CD8-positive, alpha-beta memory T cell (primary cell): ENCODE results near the gene SYT2. TPM values are rescaled to one million over a fixed set of nuclear protein-coding genes. Genes with fewer than 3 reads are reported as not detected.

Experiments
- CTCF ChIA-PET: fragments of 350-600 bp; sonication (Branson Sonifier 250); formaldehyde crosslinking; loops from one replicate; lab custom pipeline; 2021; ENCODE audit warnings: antibody characterized with exemption; lab: Charles Lee
- POLR2A ChIA-PET: fragments of 350-600 bp; sonication (Branson Sonifier 250); formaldehyde crosslinking; loops from one replicate; lab custom pipeline; 2021; ENCODE audit warnings: antibody characterized with exemption; lab: Charles Lee
- DNase-seq, 5 donors: peaks; one replicate each; pipeline versions ENCODE4 v3.0.0 to v3.0.0-alpha.2; 2020 to 2022; ENCODE audit warnings: mixed read lengths in 1 of 5
- H3K27ac ChIP-seq: one replicate; pipeline ENCODE4 v1.7.0; 2013; ENCODE audit warnings: low read depth, mild to moderate bottlenecking, low read length, moderate library complexity
- H3K27me3 ChIP-seq: 2 replicates; pipeline ENCODE4 v1.7.0; 2013; ENCODE audit warnings: low read length, mild to moderate bottlenecking; ENCODE audit not compliant: insufficient read depth, poor library complexity, severe bottlenecking
- H3K36me3 ChIP-seq: 2 replicates; pipeline ENCODE4 v1.7.0; 2013; ENCODE audit warnings: mild to moderate bottlenecking, low read length, moderate library complexity; ENCODE audit not compliant: insufficient read depth
- H3K4me1 ChIP-seq: 2 replicates; pipeline ENCODE4 v1.7.0; 2013; ENCODE audit warnings: mild to moderate bottlenecking, low read length, moderate library complexity; ENCODE audit not compliant: insufficient read depth
- H3K4me3 ChIP-seq: 2 replicates; pipeline ENCODE4 v1.7.0; 2013; ENCODE audit warnings: mild to moderate bottlenecking, low read length
- H3K9me3 ChIP-seq: 2 replicates; pipeline ENCODE4 v1.7.0; 2013; ENCODE audit warnings: mild to moderate bottlenecking, low read length
- H3K27ac Mint-ChIP-seq, 8 donors: one replicate each; pipeline ENCODE4 v1.8.0; 2020 to 2021; ENCODE audit warnings: mixed read lengths in 8 of 8, mild to moderate bottlenecking in 6 of 8, inconsistent platforms in 3 of 8, moderate library complexity in 3 of 8
- H3K27me3 Mint-ChIP-seq, 2 donors: one replicate each; pipeline ENCODE4 v1.8.0; 2020 to 2021; ENCODE audit warnings: mixed read lengths in 2 of 2, mild to moderate bottlenecking in 1 of 2, moderate library complexity in 1 of 2
- H3K36me3 Mint-ChIP-seq, 3 donors: one replicate each; pipeline ENCODE4 v1.8.0; 2020 to 2021; ENCODE audit warnings: mixed read lengths in 3 of 3, inconsistent platforms in 1 of 3, mild to moderate bottlenecking in 1 of 3
- H3K4me1 Mint-ChIP-seq, 3 donors: one replicate each; pipeline ENCODE4 v1.8.0; 2020 to 2021; ENCODE audit warnings: mixed read lengths in 3 of 3, inconsistent platforms in 1 of 3, mild to moderate bottlenecking in 1 of 3
- H3K4me3 Mint-ChIP-seq, 7 donors: one replicate each; pipeline ENCODE4 v1.8.0; 2020 to 2021; ENCODE audit warnings: mixed read lengths in 7 of 7, mild to moderate bottlenecking in 6 of 7, moderate library complexity in 4 of 7, inconsistent platforms in 2 of 7
- H3K9me3 Mint-ChIP-seq, 5 donors: one replicate each; pipeline ENCODE4 v1.8.0; 2020 to 2022; ENCODE audit warnings: mixed read lengths in 5 of 5, mild to moderate bottlenecking in 3 of 5, moderate library complexity in 2 of 5, inconsistent platforms in 1 of 5
- polyA plus RNA-seq: library from polyadenylated mRNA; unstranded; fragments of 300-500 nt; fragmentation: Illumina TruSeq; gene quantifications from one replicate; pipeline ENCODE4 v1.2.3, GENCODE V29; 2021
- total RNA-seq, 2 experiments: library from RNA; stranded (reverse); gene quantifications; one replicate each; pipeline ENCODE4 v1.2.3, GENCODE V29; 2021

Gene SYT2
- total and polyA plus RNA-seq, 3 experiments from 2014 or later: not detected

- CTCF ChIA-PET: no interaction called here
- peaks cover 0 to 4% (median 0%) of the 10 kb centered on the region in 5 donors for H3K9me3 Mint-ChIP-seq
Measured at GRCh38 chr1:202689493-202690342, 20.5 kb downstream of the SYT2 start.

DNA sequence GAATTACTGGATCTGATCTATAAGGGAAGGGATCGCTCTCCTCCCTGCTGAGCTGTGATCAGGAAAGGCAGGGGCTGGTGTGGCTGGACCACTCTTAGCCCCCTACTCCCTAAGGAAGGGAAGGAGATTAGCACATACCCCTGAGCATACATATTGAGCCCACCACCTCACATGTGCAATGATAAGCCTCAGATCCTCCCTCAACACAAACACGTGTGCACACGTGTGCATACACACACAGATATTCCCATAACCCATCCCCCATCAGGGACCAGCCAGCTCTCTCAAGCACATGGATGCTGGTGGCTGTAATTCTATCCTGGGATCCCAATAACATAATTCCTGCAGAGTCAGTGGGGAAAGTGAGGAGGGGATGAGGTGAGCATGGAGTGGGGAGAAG is 21.2 kb downstream of the SYT2 start:
- Histone ChIP-seq H3K9me3 (no peaks in the 10 kb centered on the region), H3K27me3 (peaks cover 9% of the 10 kb centered on the region), H3K27ac (no peak overlapping the region), H3K4me1 (no peaks in the 10 kb centered on the region), H3K36me3 (no peaks in the 10 kb centered on the region), H3K4me3 (no peak overlapping the region)
- no peak overlapping the region for H3K27ac Mint-ChIP-seq
- H3K36me3 Mint-ChIP-seq: no peaks in the 10 kb centered on the region
- ChIA-PET POLR2A (no interaction called here), CTCF (no interaction called here)
- no peak for DNase-seq
- H3K27me3 Mint-ChIP-seq: peaks cover 21 to 63% of the 10 kb centered on the region in 2 donors
- no peaks in the 10 kb centered on the region for H3K4me1 Mint-ChIP-seq
- H3K9me3 Mint-ChIP-seq: peaks cover 0 to 4% (median 0%) of the 10 kb centered on the region in 5 donors
- no peak overlapping the region for H3K4me3 Mint-ChIP-seq

More at GRCh38 chr1:202689493-202690342, 20.5 kb downstream of the SYT2 start:
- POLR2A ChIA-PET: no interaction called here
- peaks cover 19 to 64% of the 10 kb centered on the region in 2 donors for H3K27me3 Mint-ChIP-seq
- H3K36me3 Mint-ChIP-seq: no peaks in the 10 kb centered on the region
- no peaks in the 10 kb centered on the region for H3K4me1 ChIP-seq
- H3K27ac ChIP-seq: no peak overlapping the region
- H3K4me3 ChIP-seq: no peak overlapping the region
- H3K27me3 ChIP-seq: peaks cover 4% of the 10 kb centered on the region
- H3K4me1 Mint-ChIP-seq: no peaks in the 10 kb centered on the region
- H3K4me3 Mint-ChIP-seq: no peak overlapping the region
- no peak for DNase-seq
- H3K36me3 ChIP-seq: no peaks in the 10 kb centered on the region
- no peak overlapping the region for H3K27ac Mint-ChIP-seq
- no peaks in the 10 kb centered on the region for H3K9me3 ChIP-seq

- H3K4me1 Mint-ChIP-seq: no peaks in the 10 kb centered on the region
- no peak overlapping the region for H3K27ac ChIP-seq
- H3K27ac Mint-ChIP-seq: no peak overlapping the region
- H3K9me3 ChIP-seq: no peaks in the 10 kb centered on the region
- no peak for DNase-seq
- ChIA-PET POLR2A (no interaction called here), CTCF (no interaction called here)
- peaks cover 7% of the 10 kb centered on the region for H3K27me3 ChIP-seq
- peaks cover 0 to 2% (median 0%) of the 10 kb centered on the region in 5 donors for H3K9me3 Mint-ChIP-seq
- H3K4me3 ChIP-seq: no peak overlapping the region
- H3K36me3 ChIP-seq: no peaks in the 10 kb centered on the region
- H3K4me1 ChIP-seq: no peaks in the 10 kb centered on the region
- peaks cover 21 to 63% of the 10 kb centered on the region in 2 donors for H3K27me3 Mint-ChIP-seq
- no peak overlapping the region for H3K4me3 Mint-ChIP-seq
- H3K36me3 Mint-ChIP-seq: no peaks in the 10 kb centered on the region
Measured at GRCh38 chr1:202688401-202688800, 21.9 kb downstream of the SYT2 start.

DNA sequence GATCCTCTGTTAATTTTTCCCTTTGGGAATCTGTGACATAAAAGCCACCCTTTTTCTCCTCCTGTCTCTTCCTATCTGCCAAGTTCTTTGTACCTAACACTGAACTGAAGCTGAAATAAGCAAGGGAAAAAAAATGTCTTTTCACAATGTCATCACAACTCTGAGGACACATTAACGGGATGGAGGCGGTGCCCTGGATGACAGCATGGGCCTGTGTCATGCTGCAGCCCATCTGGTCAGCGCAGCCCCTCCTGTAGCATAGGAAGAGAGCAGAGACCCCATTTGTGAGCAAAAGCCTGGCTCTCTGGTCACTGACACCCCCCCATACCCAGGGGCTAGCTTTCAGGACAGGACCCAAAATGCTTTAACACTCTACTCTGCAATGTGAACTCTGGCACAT is 22.5 kb downstream of the SYT2 start:
- DNase-seq: no peak
- ChIA-PET POLR2A (no interaction called here), CTCF (interaction anchor here (1.2 kb wide), 1 partner anchor 11 kb away, joined by 3 read pairs; no protein-coding TSS in a partner anchor)
- H3K4me3 Mint-ChIP-seq: no peak overlapping the region
- H3K27me3 Mint-ChIP-seq: peaks cover 21 to 60% of the 10 kb centered on the region in 2 donors
- H3K27ac Mint-ChIP-seq: no peak overlapping the region
- Histone ChIP-seq H3K9me3 (no peaks in the 10 kb centered on the region), H3K4me3 (no peak overlapping the region), H3K36me3 (no peaks in the 10 kb centered on the region), H3K27me3 (peaks cover 5% of the 10 kb centered on the region), H3K27ac (no peak overlapping the region), H3K4me1 (no peaks in the 10 kb centered on the region)
- H3K36me3 Mint-ChIP-seq: no peaks in the 10 kb centered on the region
- no peaks in the 10 kb centered on the region for H3K4me1 Mint-ChIP-seq
- H3K9me3 Mint-ChIP-seq: no peaks in the 10 kb centered on the region

DNA sequence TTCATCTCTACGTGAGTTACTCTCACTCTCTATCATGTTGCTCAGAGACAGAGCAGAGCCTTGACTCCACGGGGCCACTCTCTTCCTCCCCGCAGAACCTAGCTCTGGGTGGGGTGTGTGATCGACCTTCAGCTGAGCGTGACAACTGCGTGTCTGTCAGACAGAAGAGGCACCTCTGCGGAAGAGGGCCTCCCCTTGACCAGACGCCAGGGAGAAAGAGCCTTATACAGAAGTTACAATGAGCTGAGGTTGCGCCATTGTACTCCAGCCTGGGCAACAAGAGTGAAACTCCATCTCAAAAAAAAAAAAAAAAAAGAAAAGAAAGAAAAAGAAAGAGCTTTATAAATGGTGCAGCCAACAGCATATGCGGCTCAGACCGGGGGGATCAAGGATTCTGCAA is 22.9 kb downstream of the SYT2 start:
- Mint-ChIP-seq H3K4me3 (no peak overlapping the region), H3K27me3 (peaks cover 23 to 65% of the 10 kb centered on the region in 2 donors), H3K4me1 (no peaks in the 10 kb centered on the region), H3K36me3 (no peaks in the 10 kb centered on the region), H3K9me3 (no peaks in the 10 kb centered on the region), H3K27ac (no peak overlapping the region)
- no peak for DNase-seq
- peaks cover 5% of the 10 kb centered on the region for H3K27me3 ChIP-seq
- no peaks in the 10 kb centered on the region for H3K9me3 ChIP-seq
- POLR2A ChIA-PET: no interaction called here
- H3K36me3 ChIP-seq: no peaks in the 10 kb centered on the region
- CTCF ChIA-PET: interaction anchor here (1.2 kb wide), 1 partner anchor 12 kb away, joined by 3 read pairs; no protein-coding TSS in a partner anchor
- no peak overlapping the region for H3K4me3 ChIP-seq
- H3K4me1 ChIP-seq: no peaks in the 10 kb centered on the region
- no peak overlapping the region for H3K27ac ChIP-seq

- peaks cover 19 to 75% of the 10 kb centered on the region in 2 donors for H3K27me3 Mint-ChIP-seq
- Histone ChIP-seq H3K27me3 (peaks cover 5% of the 10 kb centered on the region), H3K9me3 (no peaks in the 10 kb centered on the region), H3K36me3 (no peaks in the 10 kb centered on the region), H3K4me3 (no peak overlapping the region), H3K27ac (no peak overlapping the region), H3K4me1 (no peaks in the 10 kb centered on the region)
- H3K9me3 Mint-ChIP-seq: no peaks in the 10 kb centered on the region
- no peak overlapping the region for H3K27ac Mint-ChIP-seq
- no peak overlapping the region for H3K4me3 Mint-ChIP-seq
- ChIA-PET CTCF (no interaction called here), POLR2A (no interaction called here)
- H3K4me1 Mint-ChIP-seq: no peaks in the 10 kb centered on the region
- no peak for DNase-seq
- H3K36me3 Mint-ChIP-seq: no peaks in the 10 kb centered on the region
Measured at GRCh38 chr1:202685641-202686040, 24.6 kb downstream of the SYT2 start.

DNA sequence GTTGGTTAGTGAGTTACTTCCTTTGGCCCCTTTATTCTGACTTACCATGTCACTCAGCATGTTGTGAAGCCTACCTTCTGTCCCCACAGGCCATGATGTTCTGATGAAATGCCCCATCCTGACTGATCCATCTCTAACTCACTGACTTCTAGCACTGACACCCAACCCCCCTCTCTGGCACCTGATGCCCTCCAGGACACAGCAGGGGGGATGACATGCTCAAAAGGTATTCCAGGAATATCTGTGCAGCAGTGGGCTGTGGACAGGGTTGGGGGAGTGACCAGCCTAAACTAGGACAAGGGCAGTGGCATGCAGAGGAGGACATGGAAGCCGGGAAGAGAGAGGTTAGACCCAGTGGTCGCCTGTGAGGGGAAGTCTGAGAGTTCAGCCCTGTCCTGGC is 25.5 kb downstream of the SYT2 start:
- DNase-seq: no peak
- H3K9me3 ChIP-seq: no peaks in the 10 kb centered on the region
- peaks cover 5% of the 10 kb centered on the region for H3K27me3 ChIP-seq
- Mint-ChIP-seq H3K27ac (no peak overlapping the region), H3K27me3 (peaks cover 17 to 72% of the 10 kb centered on the region in 2 donors), H3K4me1 (no peaks in the 10 kb centered on the region), H3K9me3 (peaks cover 0 to 2% (median 0%) of the 10 kb centered on the region in 5 donors), H3K36me3 (no peaks in the 10 kb centered on the region), H3K4me3 (no peak overlapping the region)
- CTCF ChIA-PET: no interaction called here
- POLR2A ChIA-PET: no interaction called here
- no peak overlapping the region for H3K4me3 ChIP-seq
- H3K36me3 ChIP-seq: no peaks in the 10 kb centered on the region
- H3K27ac ChIP-seq: no peak overlapping the region
- no peaks in the 10 kb centered on the region for H3K4me1 ChIP-seq

DNA sequence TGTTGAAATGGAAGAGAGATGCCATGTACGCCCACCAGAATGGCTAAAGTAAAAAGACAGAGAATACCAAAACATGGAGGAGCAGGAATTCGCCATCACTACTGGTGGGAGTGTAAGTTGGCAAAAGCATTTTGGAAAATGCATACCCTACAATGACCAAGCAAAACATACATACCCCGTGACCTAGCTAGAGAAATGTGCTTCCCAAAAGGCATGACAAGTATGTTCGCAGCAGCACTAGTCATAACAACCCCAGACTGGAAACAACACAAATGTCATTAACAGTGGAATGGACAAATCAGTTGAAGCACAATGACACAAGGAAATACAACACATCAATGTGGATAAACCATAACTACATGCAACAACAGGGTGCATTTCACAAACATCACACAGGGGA is 27.2 kb downstream of the SYT2 start:
- POLR2A ChIA-PET: no interaction called here
- H3K27me3 ChIP-seq: peaks cover 5% of the 10 kb centered on the region
- no peak overlapping the region for H3K4me3 ChIP-seq
- H3K27ac Mint-ChIP-seq: no peak overlapping the region
- no peak overlapping the region for H3K4me3 Mint-ChIP-seq
- H3K9me3 Mint-ChIP-seq: peaks cover 0 to 8% (median 6%) of the 10 kb centered on the region in 5 donors
- DNase-seq: no peak
- peaks cover 0 to 12% (median 0%) of the 10 kb centered on the region in 3 donors for H3K36me3 Mint-ChIP-seq
- H3K36me3 ChIP-seq: no peaks in the 10 kb centered on the region
- H3K4me1 Mint-ChIP-seq: no peaks in the 10 kb centered on the region
- no peaks in the 10 kb centered on the region for H3K4me1 ChIP-seq
- H3K27ac ChIP-seq: no peak overlapping the region
- H3K9me3 ChIP-seq: no peaks in the 10 kb centered on the region
- H3K27me3 Mint-ChIP-seq: peaks cover 26 to 71% of the 10 kb centered on the region in 2 donors
- CTCF ChIA-PET: no interaction called here
